ENCODE results near the gene CPA2. TPM values are rescaled to one million over a fixed set of nuclear protein-coding genes. Genes with fewer than 3 reads are reported as not detected.
"Not testable (repeated sequence)": the region's sequence is repeated elsewhere in the genome, so short reads cannot be mapped to it uniquely, and the experiment has no call there.

The CPA2 gene
- total and polyA plus RNA-seq, 11 donors, result 0.17 to 1.1 (median 0.79) TPM; not detected in 6

DNA sequence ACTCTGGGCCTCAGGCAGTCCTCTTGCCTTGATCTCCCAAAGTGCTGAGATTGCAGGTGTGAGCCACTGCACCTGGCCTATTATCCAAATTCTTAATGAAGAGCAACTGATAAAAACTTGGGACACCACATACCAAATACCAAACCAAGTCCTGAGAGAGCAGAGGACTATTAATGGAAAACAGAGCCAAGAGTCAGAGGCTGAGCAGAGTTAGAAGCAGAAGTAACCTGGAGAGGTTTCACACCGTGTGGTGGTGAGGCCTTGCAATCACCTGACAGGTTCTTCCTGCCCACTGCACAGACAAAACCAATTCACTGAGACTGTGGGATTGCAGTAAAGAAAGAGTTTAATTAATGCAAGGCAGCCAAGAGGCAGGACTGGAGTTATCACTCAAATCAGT lies 43.0 kb upstream of the CPA2 start:
- WGBS, 4 donors, result 59 to 80% (median 65%) methylated on average over 1 of the region's 1 CpG
- intact Hi-C loops (cut with DNase I), result no loop called here
- no peak for DNase-seq
- H3K27ac ChIP-seq, result no peak overlapping the region
- H3K36me3 ChIP-seq, result no peaks in the 10 kb centered on the region
- H3K4me1 ChIP-seq, result peaks cover 0 to 5% (median 0%) of the 10 kb centered on the region in 12 donors
- TF ChIP-seq POLR2A (IDR thresholded peaks at IDR 0.05), result no peak
- TF ChIP-seq, protein P1, sequence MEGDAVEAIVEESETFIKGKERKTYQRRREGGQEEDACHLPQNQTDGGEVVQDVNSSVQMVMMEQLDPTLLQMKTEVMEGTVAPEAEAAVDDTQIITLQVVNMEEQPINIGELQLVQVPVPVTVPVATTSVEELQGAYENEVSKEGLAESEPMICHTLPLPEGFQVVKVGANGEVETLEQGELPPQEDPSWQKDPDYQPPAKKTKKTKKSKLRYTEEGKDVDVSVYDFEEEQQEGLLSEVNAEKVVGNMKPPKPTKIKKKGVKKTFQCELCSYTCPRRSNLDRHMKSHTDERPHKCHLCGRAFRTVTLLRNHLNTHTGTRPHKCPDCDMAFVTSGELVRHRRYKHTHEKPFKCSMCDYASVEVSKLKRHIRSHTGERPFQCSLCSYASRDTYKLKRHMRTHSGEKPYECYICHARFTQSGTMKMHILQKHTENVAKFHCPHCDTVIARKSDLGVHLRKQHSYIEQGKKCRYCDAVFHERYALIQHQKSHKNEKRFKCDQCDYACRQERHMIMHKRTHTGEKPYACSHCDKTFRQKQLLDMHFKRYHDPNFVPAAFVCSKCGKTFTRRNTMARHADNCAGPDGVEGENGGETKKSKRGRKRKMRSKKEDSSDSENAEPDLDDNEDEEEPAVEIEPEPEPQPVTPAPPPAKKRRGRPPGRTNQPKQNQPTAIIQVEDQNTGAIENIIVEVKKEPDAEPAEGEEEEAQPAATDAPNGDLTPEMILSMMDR (IDR thresholded peaks at IDR 0.05), result no peak
- no peak overlapping the region for H3K4me3 ChIP-seq
- H3K27me3 ChIP-seq, result no peaks in the 10 kb centered on the region
- H3K9me3 ChIP-seq, result peaks cover 0 to 3% (median 0%) of the 10 kb centered on the region in 12 donors
- no peak for ATAC-seq

DNA sequence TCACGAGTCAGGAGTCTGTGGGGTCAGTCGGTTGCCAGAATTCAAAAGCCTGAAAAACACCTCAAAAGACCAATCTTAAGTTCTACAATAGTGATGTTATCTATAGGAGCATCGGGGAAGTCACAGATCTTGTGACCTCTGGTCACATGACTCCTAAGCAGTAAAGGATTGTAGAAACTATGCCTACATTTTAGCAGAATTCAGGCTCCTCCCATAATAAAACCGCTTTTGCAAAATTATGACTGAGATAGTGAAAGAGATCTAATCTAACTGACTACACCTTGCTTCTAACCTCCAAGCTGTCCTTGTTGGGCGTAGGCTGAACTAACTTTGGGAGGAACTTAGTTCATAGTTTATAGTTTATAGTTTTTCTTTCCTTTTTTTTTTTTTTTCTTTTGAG lies 42.5 kb upstream of the CPA2 start:
- no peak overlapping the region for H3K4me3 ChIP-seq
- intact Hi-C loops (cut with DNase I), result no loop called here
- H3K27me3 ChIP-seq, result no peaks in the 10 kb centered on the region
- H3K4me1 ChIP-seq, result peaks cover 0 to 7% (median 0%) of the 10 kb centered on the region in 12 donors
- H3K27ac ChIP-seq, result no peak overlapping the region
- H3K9me3 ChIP-seq, result peaks cover 0 to 3% (median 0%) of the 10 kb centered on the region in 12 donors
- DNase-seq (no peak), ATAC-seq (no peak)
- whole genome bisulfite sequencing, 4 donors, result 87 to 93% (median 92%) methylated on average over 5 of the region's 5 CpGs
- H3K36me3 ChIP-seq, result no peaks in the 10 kb centered on the region
- TF ChIP-seq, protein P1 (IDR thresholded peaks at IDR 0.05), result no peak
- TF ChIP-seq POLR2A (IDR thresholded peaks at IDR 0.05), result no peak

DNA sequence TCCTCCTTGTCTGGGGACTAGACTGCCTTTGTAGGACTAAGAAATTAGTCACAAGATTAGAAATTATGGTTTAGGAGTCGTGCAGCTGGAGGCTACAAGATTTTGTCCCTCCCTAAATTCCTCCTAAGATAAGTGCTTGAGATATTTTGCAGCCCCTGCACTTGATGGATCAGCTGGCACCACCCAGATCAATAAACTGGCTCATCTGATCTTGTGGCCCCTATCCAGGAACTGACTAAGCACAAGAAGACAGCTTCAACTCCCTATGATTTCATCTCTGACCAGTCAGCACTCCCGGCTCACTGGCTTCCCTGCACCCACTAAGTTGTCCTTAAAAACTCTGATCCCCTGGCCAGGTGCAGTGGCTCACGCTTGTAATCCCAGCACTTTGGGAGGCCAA lies 41.7 kb upstream of the CPA2 start:
- DNase-seq; H3K4me3 ChIP-seq; ATAC-seq; H3K36me3 ChIP-seq; H3K27me3 ChIP-seq; H3K27ac ChIP-seq; H3K4me1 ChIP-seq; H3K9me3 ChIP-seq; intact Hi-C loops (cut with DNase I): not testable (repeated sequence)
- WGBS, 4 donors, result 80 to 86% (median 82%) methylated on average over 3 of the region's 3 CpGs

DNA sequence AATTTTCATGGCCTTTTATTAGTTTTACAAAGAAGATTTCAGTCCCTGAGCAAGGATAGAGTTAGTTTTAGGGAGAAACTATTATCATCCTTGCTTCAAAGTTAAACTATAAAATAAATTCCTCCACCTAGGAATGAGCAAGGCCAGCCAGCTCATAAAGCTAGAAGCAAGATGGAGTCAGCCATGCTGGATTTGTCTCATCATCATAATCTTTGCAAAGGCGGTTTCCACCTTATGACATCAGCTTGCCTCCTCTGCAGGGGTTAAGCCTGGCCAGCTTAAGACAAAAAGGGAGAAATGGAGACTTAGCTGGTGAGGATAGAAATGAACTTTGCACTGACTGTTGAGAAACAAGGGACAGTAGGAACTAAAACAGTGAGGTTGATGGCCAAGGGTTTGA lies 40.3 kb upstream of the CPA2 start:
- Histone ChIP-seq H3K4me1 (peaks cover 0 to 7% (median 0%) of the 10 kb centered on the region in 12 donors), H3K9me3 (peaks cover 0 to 3% (median 0%) of the 10 kb centered on the region in 12 donors), H3K4me3 (no peak overlapping the region), H3K27ac (no peak overlapping the region), H3K27me3 (no peaks in the 10 kb centered on the region), H3K36me3 (no peaks in the 10 kb centered on the region)
- intact Hi-C loops (cut with DNase I), result no loop called here
- WGBS, 4 donors, result 95 to 100% (median 98%) methylated on average over 1 of the region's 1 CpG
- ATAC-seq (no peak), DNase-seq (no peak)
- TF ChIP-seq, protein P1 (IDR thresholded peaks at IDR 0.05), result no peak
- TF ChIP-seq POLR2A (IDR thresholded peaks at IDR 0.05), result no peak
